Astrocyte (in vitro differentiated cells and primary cell): Measurements from ENCODE around the gene RAD51B. TPM values are rescaled to one million over a fixed set of nuclear protein-coding genes. Genes with fewer than 3 reads are reported as not detected.

Experiments
- DNase-seq: peaks from one replicate; pipeline ENCODE4 v3.0.0-alpha.2; 2010; ENCODE audit warnings: low read depth
- FAIRE-seq: peaks from 2 replicates; lab custom pipeline; 2011; peaks lifted over from hg19 to GRCh38; lab: Jason Lieb, UNC
- H2AFZ ChIP-seq: 2 replicates; pipeline ENCODE4 v1.6.0; 2012; ENCODE audit warnings: low read depth, low read length, inconsistent platforms
- H3K27ac ChIP-seq: 2 replicates; pipeline ENCODE4 v1.5.1; 2011; ENCODE audit warnings: low read depth, low read length, inconsistent platforms
- H3K27me3 ChIP-seq: 2 replicates; pipeline ENCODE4 v1.6.0; 2011; ENCODE audit warnings: low read length, inconsistent platforms; ENCODE audit not compliant: insufficient read depth
- H3K36me3 ChIP-seq: 2 replicates; pipeline ENCODE4 v1.5.1; 2011; ENCODE audit warnings: low read length, inconsistent platforms; ENCODE audit not compliant: insufficient read depth
- H3K4me1 ChIP-seq: 2 replicates; pipeline ENCODE4 v1.5.1; 2011; ENCODE audit warnings: low read length, inconsistent platforms; ENCODE audit not compliant: insufficient read depth
- H3K4me2 ChIP-seq: 2 replicates; pipeline ENCODE4 v1.6.0; 2012; ENCODE audit warnings: low read length, inconsistent platforms
- H3K4me3 ChIP-seq: 2 replicates; pipeline ENCODE4 v1.5.1; 2011; ENCODE audit warnings: low read depth, mild to moderate bottlenecking, low read length, inconsistent platforms; ENCODE audit not compliant: insufficient read depth
- H3K79me2 ChIP-seq: 2 replicates; pipeline ENCODE4 v1.6.0; 2012; ENCODE audit warnings: mild to moderate bottlenecking, low read length, inconsistent platforms; ENCODE audit not compliant: insufficient read depth
- H3K9ac ChIP-seq: 2 replicates; pipeline ENCODE4 v1.6.0; 2012; ENCODE audit warnings: mild to moderate bottlenecking, low read length, inconsistent platforms
- H3K9me3 ChIP-seq: 2 replicates; pipeline ENCODE4 v1.5.1; 2012; ENCODE audit warnings: low read depth, mild to moderate bottlenecking, low read length, inconsistent platforms; ENCODE audit not compliant: insufficient read depth
- H4K20me1 ChIP-seq: 2 replicates; pipeline ENCODE4 v1.6.0; 2012; ENCODE audit warnings: low read length, inconsistent platforms; ENCODE audit not compliant: insufficient read depth
- H3K27ac Mint-ChIP-seq: one replicate; pipeline ENCODE4 v1.8.0; 2021; ENCODE audit warnings: mild to moderate bottlenecking, mixed read lengths; ENCODE audit not compliant: unreplicated experiment
- H3K27me3 Mint-ChIP-seq: one replicate; pipeline ENCODE4 v1.8.0; 2021; ENCODE audit warnings: low read depth, mixed read lengths; ENCODE audit not compliant: unreplicated experiment
- H3K36me3 Mint-ChIP-seq: one replicate; pipeline ENCODE4 v1.8.0; 2021; ENCODE audit warnings: low read depth, mixed read lengths; ENCODE audit not compliant: unreplicated experiment
- H3K4me1 Mint-ChIP-seq: one replicate; pipeline ENCODE4 v1.8.0; 2021; ENCODE audit warnings: low read depth, mixed read lengths; ENCODE audit not compliant: unreplicated experiment
- H3K4me3 Mint-ChIP-seq: one replicate; pipeline ENCODE4 v1.8.0; 2021; ENCODE audit warnings: mild to moderate bottlenecking, moderate library complexity, mixed read lengths; ENCODE audit not compliant: unreplicated experiment
- H3K9me3 Mint-ChIP-seq: one replicate; pipeline ENCODE4 v1.8.0; 2021; ENCODE audit warnings: mild to moderate bottlenecking, mixed read lengths; ENCODE audit not compliant: unreplicated experiment
- EZH2 ChIP-seq: IDR thresholded peaks from 2 replicates; pipeline ENCODE4 v1.6.1; 2012; ENCODE audit warnings: mild to moderate bottlenecking, low read length, inconsistent platforms; ENCODE audit not compliant: insufficient read depth
- total RNA-seq: library from RNA; stranded (reverse); gene quantifications from 2 replicates; pipeline ENCODE4 v1.2.1, GENCODE V29; 2021
- TF ChIP-seq, protein P1 (sequence below): IDR thresholded peaks from 2 replicates; pipeline ENCODE4 v1.5.1; 2011; ENCODE audit warnings: low read depth, mild to moderate bottlenecking, inconsistent platforms, low read length, moderate library complexity; ENCODE audit not compliant: insufficient read depth

The RAD51B gene
- total RNA-seq, 1 donor from 2014 or later: 10.8 TPM

DNA sequence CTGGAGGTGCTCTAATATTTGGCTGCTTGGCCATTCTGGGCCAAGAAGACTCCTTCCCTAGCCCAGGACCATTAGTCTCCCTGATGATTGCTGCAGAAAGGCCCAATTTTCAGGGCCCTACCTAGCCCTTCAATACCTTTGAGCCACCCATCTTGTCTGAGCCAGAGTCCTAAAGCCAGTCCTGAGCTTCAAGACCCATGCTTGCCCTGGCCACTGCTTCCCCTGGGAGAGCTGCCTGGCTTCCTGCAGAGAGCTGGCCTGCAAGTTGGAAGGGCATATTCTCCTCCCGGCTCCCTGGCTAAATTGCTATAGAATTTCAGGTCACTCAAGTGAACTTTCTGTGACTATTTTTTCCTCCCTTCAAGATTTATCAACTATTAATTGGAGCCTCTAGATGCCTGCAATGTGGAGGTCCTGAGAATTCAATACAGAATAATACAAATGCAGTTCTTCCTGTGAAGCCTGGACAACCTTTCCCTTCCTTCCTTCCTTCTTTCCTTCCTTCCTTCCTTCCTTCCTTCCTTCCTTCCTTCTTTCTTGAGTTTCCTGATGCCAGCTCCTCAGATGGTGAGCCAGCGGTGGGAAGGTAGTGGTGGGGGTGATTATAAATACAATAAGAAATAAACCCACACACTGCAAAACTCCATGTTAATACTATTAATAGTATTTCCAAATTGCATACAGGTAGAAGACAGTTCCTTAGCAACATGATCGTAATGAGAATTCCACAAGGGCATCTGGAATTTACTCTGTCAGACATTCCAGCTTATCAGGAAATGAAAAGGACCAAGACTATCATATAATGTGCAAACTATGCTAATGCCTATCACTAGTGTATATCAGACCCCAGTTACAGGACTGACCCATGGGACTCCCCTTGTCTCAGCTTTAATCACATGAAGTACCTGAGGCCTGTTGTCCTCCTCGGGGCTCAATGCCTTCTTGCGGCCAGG lies 865.2 kb downstream of the RAD51B start:
- Histone ChIP-seq H3K9me3 (no peaks in the 10 kb centered on the region), H3K36me3 (no peaks in the 10 kb centered on the region), H3K27me3 (no peaks in the 10 kb centered on the region), H3K27ac (peak overlapping the region; percentile 80), H3K4me1 (peaks cover 50% of the 10 kb centered on the region), H2AFZ (no peak overlapping the region), H4K20me1 (no peaks in the 10 kb centered on the region), H3K4me3 (no peak overlapping the region), H3K79me2 (no peaks in the 10 kb centered on the region), H3K9ac (peak overlapping the region; percentile 51), H3K4me2 (peak overlapping the region; percentile 46)
- Mint-ChIP-seq H3K9me3 (no peaks in the 10 kb centered on the region), H3K4me1 (peaks cover 63% of the 10 kb centered on the region), H3K27me3 (no peaks in the 10 kb centered on the region), H3K36me3 (no peaks in the 10 kb centered on the region), H3K27ac (peak overlapping the region; percentile 93), H3K4me3 (no peak overlapping the region)
- no peak for DNase-seq
- FAIRE-seq: no peak
- no peak for TF ChIP-seq EZH2
- TF ChIP-seq, protein P1, sequence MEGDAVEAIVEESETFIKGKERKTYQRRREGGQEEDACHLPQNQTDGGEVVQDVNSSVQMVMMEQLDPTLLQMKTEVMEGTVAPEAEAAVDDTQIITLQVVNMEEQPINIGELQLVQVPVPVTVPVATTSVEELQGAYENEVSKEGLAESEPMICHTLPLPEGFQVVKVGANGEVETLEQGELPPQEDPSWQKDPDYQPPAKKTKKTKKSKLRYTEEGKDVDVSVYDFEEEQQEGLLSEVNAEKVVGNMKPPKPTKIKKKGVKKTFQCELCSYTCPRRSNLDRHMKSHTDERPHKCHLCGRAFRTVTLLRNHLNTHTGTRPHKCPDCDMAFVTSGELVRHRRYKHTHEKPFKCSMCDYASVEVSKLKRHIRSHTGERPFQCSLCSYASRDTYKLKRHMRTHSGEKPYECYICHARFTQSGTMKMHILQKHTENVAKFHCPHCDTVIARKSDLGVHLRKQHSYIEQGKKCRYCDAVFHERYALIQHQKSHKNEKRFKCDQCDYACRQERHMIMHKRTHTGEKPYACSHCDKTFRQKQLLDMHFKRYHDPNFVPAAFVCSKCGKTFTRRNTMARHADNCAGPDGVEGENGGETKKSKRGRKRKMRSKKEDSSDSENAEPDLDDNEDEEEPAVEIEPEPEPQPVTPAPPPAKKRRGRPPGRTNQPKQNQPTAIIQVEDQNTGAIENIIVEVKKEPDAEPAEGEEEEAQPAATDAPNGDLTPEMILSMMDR: no peak

DNA sequence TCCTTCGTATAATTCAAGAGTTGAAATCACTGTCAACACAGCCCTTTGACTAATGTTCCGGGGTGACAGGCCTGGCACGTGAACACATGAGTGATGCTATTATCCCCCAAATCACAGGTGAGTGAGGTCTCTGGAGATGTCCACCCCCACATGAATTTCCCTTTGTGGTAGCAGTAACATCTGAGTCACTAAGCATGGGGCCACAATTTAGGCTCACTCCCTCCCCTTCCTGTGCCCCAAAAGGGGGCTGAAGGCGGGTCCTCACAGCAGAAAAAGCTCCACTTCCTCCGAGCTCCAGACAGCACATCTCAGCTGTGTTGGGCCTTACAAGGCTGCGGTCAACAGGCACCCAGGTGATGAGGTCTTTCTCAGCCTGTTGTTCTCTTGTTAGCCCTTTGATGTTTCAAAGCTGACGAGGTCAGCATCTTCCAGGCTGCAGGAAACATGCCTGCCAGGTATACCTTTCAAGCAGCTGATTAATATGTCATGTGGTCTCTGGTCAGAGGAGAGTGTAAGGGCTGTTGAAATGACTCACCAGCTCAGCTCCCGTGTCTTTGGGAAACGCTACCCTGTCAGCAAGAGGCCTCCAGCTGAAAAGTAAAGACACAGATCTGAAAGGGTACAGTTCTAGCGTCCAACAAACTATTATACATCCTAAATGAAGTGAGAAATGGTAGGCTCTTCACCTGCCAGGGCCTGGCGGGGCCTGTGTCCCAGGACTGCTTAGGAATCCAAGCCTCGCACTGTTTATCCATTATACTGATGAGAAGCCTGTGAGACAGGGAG lies 866.0 kb downstream of the RAD51B start:
- H3K4me3 ChIP-seq: no peak overlapping the region
- Mint-ChIP-seq H3K9me3 (no peaks in the 10 kb centered on the region), H3K4me1 (peaks cover 63% of the 10 kb centered on the region), H3K36me3 (no peaks in the 10 kb centered on the region), H3K27me3 (no peaks in the 10 kb centered on the region), H3K27ac (peak overlapping the region; percentile 93), H3K4me3 (no peak overlapping the region)
- peak overlapping the region; percentile 51 for H3K9ac ChIP-seq
- no peaks in the 10 kb centered on the region for H3K79me2 ChIP-seq
- peak overlapping the region; percentile 46 for H3K4me2 ChIP-seq
- H3K36me3 ChIP-seq: no peaks in the 10 kb centered on the region
- H3K27me3 ChIP-seq: no peaks in the 10 kb centered on the region
- FAIRE-seq (no peak), DNase-seq (peak; percentile 92)
- peaks cover 57% of the 10 kb centered on the region for H3K4me1 ChIP-seq
- H3K9me3 ChIP-seq: no peaks in the 10 kb centered on the region
- TF ChIP-seq, protein P1: no peak
- no peak for TF ChIP-seq EZH2
- H2AFZ ChIP-seq: no peak overlapping the region
- no peaks in the 10 kb centered on the region for H4K20me1 ChIP-seq
- peak overlapping the region; percentile 80 for H3K27ac ChIP-seq
